Measurements from ENCODE around the gene MPIG6B. TPM values are rescaled to one million over a fixed set of nuclear protein-coding genes. Genes with fewer than 3 reads are reported as not detected.

MPIG6B gene
- total RNA-seq, 1 experiment from 2014 or later, result not detected

- Mint-ChIP-seq H3K9me3 (ENCODE audit: unreplicated experiment) (no peaks in the 10 kb centered on the region), H3K27ac (ENCODE audit: low read depth, unreplicated experiment) (no peak overlapping the region), H3K27me3 (ENCODE audit: insufficient read depth, unreplicated experiment) (no peaks in the 10 kb centered on the region), H3K36me3 (ENCODE audit: insufficient read depth, unreplicated experiment) (no peaks in the 10 kb centered on the region), H3K4me1 (ENCODE audit: insufficient read depth, unreplicated experiment) (peaks cover 5% of the 10 kb centered on the region), H3K4me3 (ENCODE audit: unreplicated experiment) (no peak overlapping the region)
- DNase-seq (ENCODE audit: unreplicated experiment), result peak; percentile 74
- no TSS peak for BruUV-seq (replicated peaks)
- POLR2A ChIA-PET, result interaction anchor here (0.6 to 1.2 kb wide), 5 partner anchors 33 to 1091 kb away, joined by 3 read pairs; partner anchors contain the start of genes C6orf47 and CLIC1
- peak; percentile 65 for TF ChIP-seq CTCF (IDR thresholded peaks at IDR 0.05; ENCODE audit: unreplicated experiment)
- intact Hi-C loops (cut with micrococcal nuclease), result loop anchor here (1.0 to 10.0 kb wide), 3 partner anchors 41 to 225 kb away; partner anchors contain the start of genes ATP6V1G2, DDAH2, DDX39B and LY6G5C
- CTCF ChIA-PET, result interaction anchor here (0.6 to 2.2 kb wide), 30 partner anchors 9 to 1554 kb away, joined by 3 to 19 read pairs (median 4); partner anchors contain the start of genes CLIC1, LY6G5C, MPIG6B and SKIC2
Observed at GRCh38 chr6:31769684-31770371, 46.7 kb downstream of the MPIG6B start.

GRCh38 chr6:31770860-31771259 is 47.7 kb downstream of the MPIG6B start:
- no TSS peak for BruUV-seq (replicated peaks)
- TF ChIP-seq CTCF (IDR thresholded peaks at IDR 0.05; ENCODE audit: unreplicated experiment), result no peak
- Mint-ChIP-seq H3K27ac (ENCODE audit: low read depth, unreplicated experiment) (no peak overlapping the region), H3K27me3 (ENCODE audit: insufficient read depth, unreplicated experiment) (no peaks in the 10 kb centered on the region), H3K4me3 (ENCODE audit: unreplicated experiment) (no peak overlapping the region), H3K9me3 (ENCODE audit: unreplicated experiment) (no peaks in the 10 kb centered on the region), H3K36me3 (ENCODE audit: insufficient read depth, unreplicated experiment) (no peaks in the 10 kb centered on the region), H3K4me1 (ENCODE audit: insufficient read depth, unreplicated experiment) (peaks cover 14% of the 10 kb centered on the region)
- CTCF ChIA-PET, result interaction anchor here (0.9 to 2.2 kb wide), 9 partner anchors 8 to 120 kb away, joined by 3 to 15 read pairs (median 8); partner anchors contain the start of gene LY6G5C
- DNase-seq (ENCODE audit: unreplicated experiment), result no peak
- intact Hi-C loops (cut with micrococcal nuclease), result loop anchor here (10.0 kb wide), 1 partner anchor 226 kb away; the partner anchor contains the start of genes ATP6V1G2, DDX39B and NFKBIL1
- POLR2A ChIA-PET, result interaction anchor here (0.6 to 1.3 kb wide), 5 partner anchors 18 to 39 kb away, joined by 3 to 4 read pairs (median 3); partner anchors contain the start of gene CLIC1

DNA sequence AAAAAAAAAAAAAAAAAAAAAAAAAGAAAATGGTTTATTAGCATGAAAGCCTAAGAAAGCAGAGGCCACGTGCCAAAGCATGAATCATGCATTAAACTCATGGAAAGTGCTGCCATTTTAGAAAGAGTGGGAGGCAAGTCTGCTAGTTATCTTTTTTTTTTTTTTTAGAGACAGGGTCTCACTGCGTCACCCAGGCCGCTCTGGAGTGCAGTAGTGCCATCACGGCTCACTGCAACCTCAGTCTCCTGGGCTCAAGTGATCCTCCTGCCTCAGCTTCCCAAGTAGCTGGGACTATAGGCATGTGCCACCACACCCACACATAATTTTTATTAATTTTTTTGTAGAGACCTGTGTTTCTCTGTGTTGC is 48.8 kb downstream of the MPIG6B start:
- POLR2A ChIA-PET, result interaction anchor here (1.0 to 1.5 kb wide), 4 partner anchors 22 to 55 kb away, joined by 3 to 6 read pairs (median 4); partner anchors contain the start of genes CLIC1, HSPA1A, HSPA1B and HSPA1L
- no peak for TF ChIP-seq CTCF (IDR thresholded peaks at IDR 0.05; ENCODE audit: unreplicated experiment)
- CTCF ChIA-PET, result interaction anchor here (0.6 to 2.0 kb wide), 6 partner anchors 11 to 186 kb away, joined by 3 to 8 read pairs (median 4); no protein-coding TSS in a partner anchor

GRCh38 chr6:31775184-31775583 is 52.0 kb downstream of the MPIG6B start:
- DNase-seq (ENCODE audit: unreplicated experiment), result peak; percentile 43
- no TSS peak for BruUV-seq (replicated peaks)
- intact Hi-C loops (cut with micrococcal nuclease), result loop anchor here (1.0 to 10.0 kb wide), 2 partner anchors 88 to 230 kb away; partner anchors contain the start of genes ATP6V1G2, DDX39B and NFKBIL1
- POLR2A ChIA-PET, result interaction anchor here (0.6 to 2.0 kb wide), 22 partner anchors 10 to 211 kb away, joined by 3 to 17 read pairs (median 4); partner anchors contain the start of genes CFB, CLIC1, HSPA1A and HSPA1B
- Mint-ChIP-seq H3K36me3 (ENCODE audit: insufficient read depth, unreplicated experiment) (peaks cover 20% of the 10 kb centered on the region), H3K4me3 (ENCODE audit: unreplicated experiment) (peak overlapping the region; percentile 30), H3K9me3 (ENCODE audit: unreplicated experiment) (no peaks in the 10 kb centered on the region), H3K4me1 (ENCODE audit: insufficient read depth, unreplicated experiment) (peaks cover 26% of the 10 kb centered on the region), H3K27ac (ENCODE audit: low read depth, unreplicated experiment) (peak overlapping the region; percentile 73), H3K27me3 (ENCODE audit: insufficient read depth, unreplicated experiment) (no peaks in the 10 kb centered on the region)
- CTCF ChIA-PET, result interaction anchor here (0.6 to 1.3 kb wide), 7 partner anchors 11 to 57 kb away, joined by 3 to 4 read pairs (median 3); partner anchors contain the start of gene VARS1
- TF ChIP-seq CTCF (IDR thresholded peaks at IDR 0.05; ENCODE audit: unreplicated experiment), result no peak

More for the DNA sequence above, 48.8 kb downstream of the MPIG6B start:
- intact Hi-C loops (cut with micrococcal nuclease), result loop anchor here (10.0 kb wide), 1 partner anchor 227 kb away; the partner anchor contains the start of genes ATP6V1G2, DDX39B and NFKBIL1
- no peaks in the 10 kb centered on the region for H3K27me3 Mint-ChIP-seq (ENCODE audit: insufficient read depth, unreplicated experiment)
- DNase-seq (ENCODE audit: unreplicated experiment), result no peak
- no peak overlapping the region for H3K27ac Mint-ChIP-seq (ENCODE audit: low read depth, unreplicated experiment)
- no TSS peak for BruUV-seq (replicated peaks)
- H3K4me3 Mint-ChIP-seq (ENCODE audit: unreplicated experiment), result no peak overlapping the region
- H3K36me3 Mint-ChIP-seq (ENCODE audit: insufficient read depth, unreplicated experiment), result peaks cover 2% of the 10 kb centered on the region
- no peaks in the 10 kb centered on the region for H3K9me3 Mint-ChIP-seq (ENCODE audit: unreplicated experiment)
- H3K4me1 Mint-ChIP-seq (ENCODE audit: insufficient read depth, unreplicated experiment), result peaks cover 17% of the 10 kb centered on the region
